ENCODE results near the gene VLDLR. TPM values are rescaled to one million over a fixed set of nuclear protein-coding genes. Genes with fewer than 3 reads are reported as not detected.
A peak's percentile ranks its signal among the peaks of the same experiment; 100 is the strongest.

Gene VLDLR
- total and polyA plus RNA-seq, 12 donors = 7.7 to 54.1 (median 32.7) TPM

DNA sequence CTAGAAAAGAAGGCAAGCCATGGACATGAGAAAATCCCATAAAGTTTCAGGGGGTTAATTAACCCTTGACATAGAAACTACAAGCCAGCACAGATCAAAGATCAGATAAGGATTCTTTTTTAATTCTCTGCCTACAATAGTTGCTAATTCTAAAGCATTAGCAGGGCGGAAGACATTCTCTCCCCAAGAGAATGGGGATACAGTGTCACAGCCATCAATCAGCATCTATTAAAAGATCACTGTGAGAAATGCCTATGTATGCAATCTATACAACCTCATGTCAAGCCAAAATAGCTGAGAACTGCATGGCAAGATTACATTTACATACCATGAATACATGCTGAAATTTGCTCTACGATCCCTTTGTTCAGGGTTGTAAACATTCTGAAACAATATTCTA lies 14.3 kb downstream of the VLDLR start:
- Histone ChIP-seq H3K4me3 (no peak overlapping the region), H3K27ac (no peak overlapping the region), H3K4me1 (replicated peaks in 1 of 2) (peaks cover 8 to 33% of the 10 kb centered on the region in 2 donors), H3K27me3 (no peaks in the 10 kb centered on the region), H3K36me3 (replicated peaks in 1 of 2) (no peaks in the 10 kb centered on the region), H3K9me3 (replicated peaks in 1 of 3) (no peaks in the 10 kb centered on the region)
- no peak for DNase-seq
- TF ChIP-seq, protein P1, sequence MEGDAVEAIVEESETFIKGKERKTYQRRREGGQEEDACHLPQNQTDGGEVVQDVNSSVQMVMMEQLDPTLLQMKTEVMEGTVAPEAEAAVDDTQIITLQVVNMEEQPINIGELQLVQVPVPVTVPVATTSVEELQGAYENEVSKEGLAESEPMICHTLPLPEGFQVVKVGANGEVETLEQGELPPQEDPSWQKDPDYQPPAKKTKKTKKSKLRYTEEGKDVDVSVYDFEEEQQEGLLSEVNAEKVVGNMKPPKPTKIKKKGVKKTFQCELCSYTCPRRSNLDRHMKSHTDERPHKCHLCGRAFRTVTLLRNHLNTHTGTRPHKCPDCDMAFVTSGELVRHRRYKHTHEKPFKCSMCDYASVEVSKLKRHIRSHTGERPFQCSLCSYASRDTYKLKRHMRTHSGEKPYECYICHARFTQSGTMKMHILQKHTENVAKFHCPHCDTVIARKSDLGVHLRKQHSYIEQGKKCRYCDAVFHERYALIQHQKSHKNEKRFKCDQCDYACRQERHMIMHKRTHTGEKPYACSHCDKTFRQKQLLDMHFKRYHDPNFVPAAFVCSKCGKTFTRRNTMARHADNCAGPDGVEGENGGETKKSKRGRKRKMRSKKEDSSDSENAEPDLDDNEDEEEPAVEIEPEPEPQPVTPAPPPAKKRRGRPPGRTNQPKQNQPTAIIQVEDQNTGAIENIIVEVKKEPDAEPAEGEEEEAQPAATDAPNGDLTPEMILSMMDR (IDR thresholded peaks at IDR 0.05) = no peak
- no peak for TF ChIP-seq POLR2A (IDR thresholded peaks at IDR 0.05)
- 97 to 98% (median 97%) methylated on average over 2 of the region's 2 CpGs for WGBS, 4 donors
- intact Hi-C loops (cut with DNase I) = no loop called here

DNA sequence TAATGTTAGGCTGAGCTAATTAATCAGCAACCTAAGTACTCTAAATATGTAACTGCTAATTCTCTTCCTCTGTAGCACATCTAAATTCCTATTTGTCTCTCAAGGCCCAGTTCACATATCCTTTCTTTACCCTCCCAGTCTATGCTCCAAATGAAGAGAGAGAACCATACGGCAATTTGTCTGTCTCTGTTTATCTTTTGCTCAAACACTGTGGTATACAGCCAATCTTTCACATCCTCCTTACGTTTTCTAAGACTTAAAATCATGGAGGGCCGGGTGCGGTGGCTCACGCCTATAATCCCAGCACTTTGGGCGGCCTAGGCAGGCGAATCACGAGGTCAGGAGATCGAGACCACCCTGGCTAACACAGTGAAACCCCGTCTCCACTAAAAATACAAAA lies 15.8 kb downstream of the VLDLR start:
- no peak overlapping the region for H3K27ac ChIP-seq

DNA sequence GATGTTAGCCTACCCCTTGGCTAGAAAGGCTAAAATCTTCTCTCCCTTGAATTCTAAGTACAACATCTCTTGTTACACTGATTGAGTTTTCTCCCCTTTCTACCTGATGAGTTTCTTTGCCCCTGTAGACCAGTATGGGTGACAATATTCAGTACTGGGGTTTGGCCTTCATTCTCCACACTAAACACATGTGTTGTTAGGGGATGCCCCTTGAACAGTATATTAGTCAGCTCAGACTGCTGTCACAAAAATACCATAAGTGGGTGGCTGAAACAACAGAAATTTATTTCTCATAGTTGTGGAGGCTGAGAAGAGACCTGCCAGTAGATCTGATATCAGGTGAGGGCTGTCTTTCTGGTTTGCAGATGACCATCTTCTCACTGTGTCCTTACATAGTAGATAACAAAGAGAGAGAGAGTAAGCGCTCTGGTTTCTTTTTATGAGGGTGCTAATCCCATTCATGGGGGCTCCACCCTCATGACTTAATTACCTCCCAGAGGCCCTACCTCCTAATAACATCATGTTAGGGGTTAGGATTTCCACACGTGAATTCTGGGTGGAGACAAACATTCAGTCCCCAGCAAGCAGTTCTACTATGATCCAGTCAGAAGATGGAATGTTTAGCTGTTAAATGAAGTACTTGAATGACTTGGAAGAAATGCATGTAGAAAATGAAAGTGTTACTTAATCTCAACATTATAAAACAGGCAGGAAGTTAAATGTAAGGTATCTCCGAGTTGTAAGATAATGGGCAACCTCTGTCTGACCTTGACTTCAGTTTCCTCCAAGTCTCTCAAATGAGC lies 17.5 kb downstream of the VLDLR start:
- H3K27ac ChIP-seq = peak overlapping the region in 2 of 5 donors; percentile 6 to 24
- TF ChIP-seq, protein P1 (IDR thresholded peaks at IDR 0.05) = no peak
- no peak for TF ChIP-seq POLR2A (IDR thresholded peaks at IDR 0.05)
- peaks cover 8 to 14% of the 10 kb centered on the region in 2 donors for H3K4me1 ChIP-seq (replicated peaks in 1 of 2)
- no peak for DNase-seq
- WGBS, 4 donors = 68 to 76% (median 71%) methylated on average over 3 of the region's 3 CpGs
- no peaks in the 10 kb centered on the region for H3K9me3 ChIP-seq (replicated peaks in 1 of 3)
- no peak overlapping the region for H3K4me3 ChIP-seq
- no peaks in the 10 kb centered on the region for H3K27me3 ChIP-seq
- peaks cover 0 to 15% of the 10 kb centered on the region in 2 donors for H3K36me3 ChIP-seq (replicated peaks in 1 of 2)
- intact Hi-C loops (cut with DNase I) = no loop called here

More for the DNA sequence above, 15.8 kb downstream of the VLDLR start:
- Histone ChIP-seq H3K36me3 (replicated peaks in 1 of 2) (no peaks in the 10 kb centered on the region), H3K4me1 (replicated peaks in 1 of 2) (peaks cover 8 to 27% of the 10 kb centered on the region in 2 donors), H3K9me3 (replicated peaks in 1 of 3) (no peaks in the 10 kb centered on the region), H3K4me3 (no peak overlapping the region), H3K27me3 (no peaks in the 10 kb centered on the region)
- intact Hi-C loops (cut with DNase I) = no loop called here
- 88 to 97% (median 94%) methylated on average over 10 of the region's 10 CpGs for WGBS, 4 donors
- TF ChIP-seq, protein P1 (IDR thresholded peaks at IDR 0.05) = no peak
- no peak for TF ChIP-seq POLR2A (IDR thresholded peaks at IDR 0.05)
- DNase-seq = no peak

DNA sequence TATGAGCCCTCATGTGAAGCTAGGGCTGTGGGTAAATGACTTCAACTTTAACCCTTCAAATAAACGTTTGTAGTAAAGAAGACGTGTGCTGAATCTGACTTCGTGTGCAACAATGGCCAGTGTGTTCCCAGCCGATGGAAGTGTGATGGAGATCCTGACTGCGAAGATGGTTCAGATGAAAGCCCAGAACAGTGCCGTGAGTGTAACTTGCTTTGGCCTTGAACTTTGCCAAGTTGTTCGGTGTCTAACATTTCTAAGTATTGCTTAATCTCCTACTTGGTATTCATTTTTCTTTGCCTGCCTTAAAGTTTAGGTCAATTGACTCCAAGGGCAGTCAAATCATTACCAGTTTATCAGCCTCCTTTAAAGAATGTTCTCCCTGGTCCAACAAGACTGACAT lies 18.2 kb downstream of the VLDLR start:
- peaks cover 8 to 14% of the 10 kb centered on the region in 2 donors for H3K4me1 ChIP-seq (replicated peaks in 1 of 2)
- intact Hi-C loops (cut with DNase I) = no loop called here
- peaks cover 0 to 16% of the 10 kb centered on the region in 2 donors for H3K36me3 ChIP-seq (replicated peaks in 1 of 2)
- DNase-seq = peak in 6 of 7 donors; percentile 33 to 71 (median 51)
- 43 to 56% (median 47%) methylated on average over 7 of the region's 7 CpGs for WGBS, 4 donors
- peak overlapping the region in 3 of 5 donors; percentile 6 to 55 (median 44) for H3K27ac ChIP-seq
- TF ChIP-seq, protein P1 (IDR thresholded peaks at IDR 0.05) = no peak
- no peak for TF ChIP-seq POLR2A (IDR thresholded peaks at IDR 0.05)
- H3K27me3 ChIP-seq = no peaks in the 10 kb centered on the region
- no peak overlapping the region for H3K4me3 ChIP-seq
- no peaks in the 10 kb centered on the region for H3K9me3 ChIP-seq (replicated peaks in 1 of 3)
